ENCODE data around the gene LOXL1.

The LOXL1 gene

DNA sequence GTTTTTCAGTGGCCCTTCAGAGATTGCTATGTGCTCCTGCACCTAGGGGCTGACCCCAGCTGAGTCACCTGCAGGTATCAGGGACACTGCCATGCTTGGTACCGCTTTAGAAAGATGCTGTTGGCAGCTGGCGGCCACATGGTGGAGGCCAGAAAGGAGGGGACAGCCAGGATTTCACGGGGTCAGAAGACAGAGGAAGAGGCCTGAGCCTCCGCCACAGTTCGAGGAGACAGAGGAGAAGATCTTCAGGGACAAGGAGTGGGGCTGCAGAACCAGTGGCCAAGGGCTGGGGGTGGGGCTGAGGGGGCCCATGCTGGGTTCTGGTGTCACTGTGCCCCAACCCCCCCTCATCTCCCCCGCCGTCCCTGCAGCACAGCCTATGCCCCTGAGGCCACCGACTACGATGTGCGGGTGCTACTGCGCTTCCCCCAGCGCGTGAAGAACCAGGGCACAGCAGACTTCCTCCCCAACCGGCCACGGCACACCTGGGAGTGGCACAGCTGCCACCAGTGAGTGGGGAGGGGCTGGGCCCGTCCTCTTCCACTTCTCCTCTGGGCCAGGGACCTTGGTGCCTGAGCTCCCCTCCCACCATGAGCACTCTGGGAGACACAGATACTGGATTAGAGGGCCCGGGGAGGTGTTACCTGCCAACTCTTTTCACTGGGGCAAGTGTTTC lies 19.9 kb downstream of the LOXL1 start:
- no peak overlapping the region for H3K9ac ChIP-seq (ENCODE audit: low read depth, low read length)
- no peak overlapping the region for H3K4me3 ChIP-seq (ENCODE audit: low read depth, low read length)
- no peaks in the 10 kb centered on the region for H3K36me3 ChIP-seq (ENCODE audit: control insufficient read depth, insufficient read depth, low read length)
- H3K27me3 ChIP-seq (ENCODE audit: control insufficient read depth, insufficient read depth, low read length): no peaks in the 10 kb centered on the region
- no peaks in the 10 kb centered on the region for H3K4me1 ChIP-seq (ENCODE audit: control insufficient read depth, insufficient read depth, low read length)
- no peaks in the 10 kb centered on the region for H3K9me3 ChIP-seq (ENCODE audit: control insufficient read depth, insufficient read depth, low read length)

DNA sequence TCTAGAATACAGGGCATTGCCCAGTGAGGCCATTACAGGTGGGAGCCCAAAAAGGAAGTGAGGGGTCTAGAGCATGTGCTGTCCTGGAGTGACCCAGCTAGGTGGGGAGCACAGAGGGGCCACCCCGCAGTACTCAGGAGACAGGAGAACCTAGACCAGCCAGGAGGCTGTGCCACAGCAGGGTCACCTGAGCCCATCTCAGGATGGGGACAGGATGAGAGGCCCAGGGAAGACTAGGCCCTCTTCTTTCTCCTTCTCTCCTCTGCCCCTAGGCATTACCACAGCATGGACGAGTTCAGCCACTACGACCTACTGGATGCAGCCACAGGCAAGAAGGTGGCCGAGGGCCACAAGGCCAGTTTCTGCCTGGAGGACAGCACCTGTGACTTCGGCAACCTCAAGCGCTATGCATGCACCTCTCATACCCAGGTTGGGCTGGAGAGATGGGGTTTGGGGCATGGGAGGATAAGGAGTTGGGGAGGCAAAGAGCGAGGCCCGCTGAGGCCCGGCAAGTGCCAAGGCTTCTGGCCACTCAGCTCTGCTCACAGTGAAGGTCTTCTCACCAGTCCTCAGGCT lies 20.6 kb downstream of the LOXL1 start:
- no peak overlapping the region for H3K4me3 ChIP-seq (ENCODE audit: low read depth, low read length)
- H3K4me1 ChIP-seq (ENCODE audit: control insufficient read depth, insufficient read depth, low read length): peaks cover 7% of the 10 kb centered on the region
- no peaks in the 10 kb centered on the region for H3K9me3 ChIP-seq (ENCODE audit: control insufficient read depth, insufficient read depth, low read length)
- H3K27me3 ChIP-seq (ENCODE audit: control insufficient read depth, insufficient read depth, low read length): no peaks in the 10 kb centered on the region
- no peak overlapping the region for H3K9ac ChIP-seq (ENCODE audit: low read depth, low read length)
- no peaks in the 10 kb centered on the region for H3K36me3 ChIP-seq (ENCODE audit: control insufficient read depth, insufficient read depth, low read length)

DNA sequence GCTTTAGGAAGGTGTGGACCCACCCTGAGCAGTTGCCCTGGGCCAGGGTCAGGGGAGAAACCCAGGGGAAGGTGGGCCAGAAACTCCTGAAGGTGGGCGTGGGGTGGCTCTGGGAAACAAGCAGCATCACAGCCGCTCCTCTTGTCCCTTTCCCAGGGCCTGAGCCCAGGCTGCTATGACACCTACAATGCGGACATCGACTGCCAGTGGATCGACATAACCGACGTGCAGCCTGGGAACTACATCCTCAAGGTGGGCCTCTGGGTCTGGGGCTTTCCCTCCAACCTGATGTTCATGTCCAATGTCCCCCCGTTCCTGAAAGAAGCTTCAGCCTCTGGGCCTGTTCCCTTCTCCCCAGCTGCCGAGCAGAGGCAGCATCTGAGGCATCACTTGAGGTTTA lies 21.4 kb downstream of the LOXL1 start:
- Histone ChIP-seq H3K27me3 (ENCODE audit: control insufficient read depth, insufficient read depth, low read length) (no peaks in the 10 kb centered on the region), H3K9me3 (ENCODE audit: control insufficient read depth, insufficient read depth, low read length) (no peaks in the 10 kb centered on the region), H3K36me3 (ENCODE audit: control insufficient read depth, insufficient read depth, low read length) (no peaks in the 10 kb centered on the region), H3K9ac (ENCODE audit: low read depth, low read length) (no peak overlapping the region), H3K4me1 (ENCODE audit: control insufficient read depth, insufficient read depth, low read length) (peaks cover 7% of the 10 kb centered on the region), H3K4me3 (ENCODE audit: low read depth, low read length) (no peak overlapping the region)

DNA sequence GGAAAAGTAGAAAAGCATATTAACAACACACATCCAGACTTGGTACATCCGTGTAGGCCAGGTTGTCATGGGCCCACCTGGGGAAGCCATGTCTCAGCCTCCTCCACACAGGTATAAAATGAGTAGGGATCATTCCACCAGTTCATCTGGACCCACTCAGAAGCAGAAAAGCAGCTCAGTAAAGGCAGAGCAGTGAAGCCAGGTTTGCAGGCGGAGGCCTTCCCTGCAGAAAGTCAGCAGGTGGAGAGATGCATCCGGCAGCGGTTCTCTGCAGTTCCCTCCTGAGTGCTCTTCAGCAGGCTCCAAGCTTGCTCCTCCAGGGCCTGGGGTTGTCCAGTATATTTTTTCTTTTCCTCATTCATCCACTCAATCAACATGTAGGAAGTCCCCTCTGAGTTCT lies 22.1 kb downstream of the LOXL1 start:
- H3K36me3 ChIP-seq (ENCODE audit: control insufficient read depth, insufficient read depth, low read length): no peaks in the 10 kb centered on the region
- peaks cover 8% of the 10 kb centered on the region for H3K4me1 ChIP-seq (ENCODE audit: control insufficient read depth, insufficient read depth, low read length)

DNA sequence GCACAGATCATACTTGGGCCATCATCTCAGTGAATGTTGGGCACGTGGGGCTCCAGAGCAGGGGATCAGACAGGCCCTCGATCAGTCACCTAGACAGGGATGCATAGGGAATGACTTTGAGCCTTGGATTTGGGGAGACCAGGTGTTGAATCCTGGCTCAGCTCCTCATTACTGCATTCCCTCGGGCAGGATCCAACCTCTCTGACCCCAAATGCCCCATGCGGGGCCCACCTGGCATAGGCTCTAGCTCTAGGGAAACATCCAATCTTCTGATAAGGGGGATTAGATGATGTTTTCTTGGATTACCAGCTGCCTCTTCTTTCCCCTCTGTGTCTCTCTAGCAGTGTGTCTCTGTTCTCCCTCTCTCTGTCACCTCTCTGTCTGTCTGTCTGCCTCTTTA lies 22.7 kb downstream of the LOXL1 start:
- H3K9ac ChIP-seq (ENCODE audit: low read depth, low read length): no peak overlapping the region
- H3K9me3 ChIP-seq (ENCODE audit: control insufficient read depth, insufficient read depth, low read length): no peaks in the 10 kb centered on the region
- H3K36me3 ChIP-seq (ENCODE audit: control insufficient read depth, insufficient read depth, low read length): no peaks in the 10 kb centered on the region
- H3K27me3 ChIP-seq (ENCODE audit: control insufficient read depth, insufficient read depth, low read length): no peaks in the 10 kb centered on the region
- peaks cover 9% of the 10 kb centered on the region for H3K4me1 ChIP-seq (ENCODE audit: control insufficient read depth, insufficient read depth, low read length)
- H3K4me3 ChIP-seq (ENCODE audit: low read depth, low read length): no peak overlapping the region

More for the DNA sequence above, 22.1 kb downstream of the LOXL1 start:
- Histone ChIP-seq H3K9ac (ENCODE audit: low read depth, low read length) (no peak overlapping the region), H3K27me3 (ENCODE audit: control insufficient read depth, insufficient read depth, low read length) (no peaks in the 10 kb centered on the region), H3K9me3 (ENCODE audit: control insufficient read depth, insufficient read depth, low read length) (no peaks in the 10 kb centered on the region), H3K4me3 (ENCODE audit: low read depth, low read length) (no peak overlapping the region)

DNA sequence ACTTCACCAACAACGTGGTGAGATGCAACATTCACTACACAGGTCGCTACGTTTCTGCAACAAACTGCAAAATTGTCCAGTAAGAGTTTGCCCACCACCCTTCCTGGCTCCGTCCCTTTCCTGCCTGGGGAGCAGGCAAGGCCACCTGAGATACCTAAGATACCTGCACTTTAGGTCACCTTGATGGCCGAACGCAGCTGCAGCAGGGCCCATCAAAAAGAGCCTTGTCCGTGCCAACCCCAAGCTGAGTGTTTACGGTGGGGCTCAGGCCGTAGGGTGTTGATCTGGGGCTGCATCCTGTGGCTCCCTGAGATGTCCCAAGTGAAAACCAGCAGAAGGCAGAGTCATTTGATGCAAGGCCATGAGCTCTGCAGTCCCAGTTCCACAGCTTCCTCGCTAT lies 23.2 kb downstream of the LOXL1 start:
- Histone ChIP-seq H3K9me3 (ENCODE audit: control insufficient read depth, insufficient read depth, low read length) (no peaks in the 10 kb centered on the region), H3K36me3 (ENCODE audit: control insufficient read depth, insufficient read depth, low read length) (no peaks in the 10 kb centered on the region), H3K4me3 (ENCODE audit: low read depth, low read length) (no peak overlapping the region), H3K27me3 (ENCODE audit: control insufficient read depth, insufficient read depth, low read length) (no peaks in the 10 kb centered on the region), H3K9ac (ENCODE audit: low read depth, low read length) (no peak overlapping the region), H3K4me1 (ENCODE audit: control insufficient read depth, insufficient read depth, low read length) (peaks cover 9% of the 10 kb centered on the region)

DNA sequence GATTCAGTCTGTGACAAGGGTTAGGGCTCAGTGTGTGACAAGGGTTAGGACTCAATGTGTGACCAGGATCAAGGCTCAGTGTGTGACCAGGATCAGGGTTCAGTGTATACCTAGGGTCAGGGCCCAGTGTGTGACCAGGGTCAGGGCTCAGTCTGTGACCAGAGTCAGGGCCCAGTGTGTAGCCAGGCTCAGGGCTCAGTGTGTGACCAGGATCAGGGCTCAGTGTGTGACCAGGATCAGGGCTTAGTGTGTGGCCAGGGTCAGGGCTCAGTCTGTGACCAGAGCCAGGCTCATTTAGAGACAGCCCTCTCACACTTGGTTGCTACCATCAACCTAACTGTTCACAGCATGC lies 24.2 kb downstream of the LOXL1 start:
- peaks cover 9% of the 10 kb centered on the region for H3K4me1 ChIP-seq (ENCODE audit: control insufficient read depth, insufficient read depth, low read length)
- no peak overlapping the region for H3K9ac ChIP-seq (ENCODE audit: low read depth, low read length)
- H3K27me3 ChIP-seq (ENCODE audit: control insufficient read depth, insufficient read depth, low read length): no peaks in the 10 kb centered on the region

DNA sequence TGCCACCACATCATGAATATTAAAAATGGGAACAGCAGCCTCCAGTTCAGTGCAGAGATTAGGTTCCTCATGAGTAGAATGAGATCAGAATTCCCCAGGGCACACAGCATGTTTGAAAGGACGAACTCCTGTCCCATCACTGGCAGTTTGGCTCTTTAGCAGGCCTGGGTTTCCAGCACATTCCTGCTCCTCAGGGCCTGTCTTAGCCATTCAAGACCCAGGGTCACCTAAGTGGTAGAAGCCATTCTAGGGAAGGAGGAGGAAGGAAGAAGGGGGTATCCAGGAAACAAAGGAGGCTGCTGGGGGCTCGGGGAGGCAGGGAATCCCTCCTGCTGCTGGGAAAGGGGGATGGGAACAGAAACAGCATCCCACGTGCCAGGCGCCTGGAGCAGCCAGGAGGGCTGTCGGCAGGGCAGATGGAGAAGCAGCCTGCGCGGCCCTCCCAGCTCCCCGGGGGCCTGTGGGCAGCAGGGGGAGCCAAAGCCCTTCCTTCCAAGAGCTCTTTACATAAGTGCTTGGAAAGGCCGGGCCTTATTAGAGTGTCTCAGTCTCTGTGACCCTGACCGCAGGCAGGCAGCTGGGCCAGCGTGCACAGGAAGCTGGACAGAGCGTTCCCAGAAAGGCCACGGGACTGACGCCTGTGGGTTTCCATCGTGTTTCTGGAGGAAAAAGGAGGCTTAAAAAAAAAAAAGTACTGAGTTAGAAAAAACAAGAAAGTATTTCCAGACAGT lies 24.7 kb downstream of the LOXL1 start:
- H3K27me3 ChIP-seq (ENCODE audit: control insufficient read depth, insufficient read depth, low read length): no peaks in the 10 kb centered on the region
- no peak overlapping the region for H3K4me3 ChIP-seq (ENCODE audit: low read depth, low read length)
- H3K9me3 ChIP-seq (ENCODE audit: control insufficient read depth, insufficient read depth, low read length): no peaks in the 10 kb centered on the region
- H3K9ac ChIP-seq (ENCODE audit: low read depth, low read length): peak overlapping the region; percentile 60
- H3K36me3 ChIP-seq (ENCODE audit: control insufficient read depth, insufficient read depth, low read length): no peaks in the 10 kb centered on the region
- H3K4me1 ChIP-seq (ENCODE audit: control insufficient read depth, insufficient read depth, low read length): peaks cover 9% of the 10 kb centered on the region

More for the DNA sequence above, 24.2 kb downstream of the LOXL1 start:
- H3K4me3 ChIP-seq (ENCODE audit: low read depth, low read length): no peak overlapping the region
- H3K36me3 ChIP-seq (ENCODE audit: control insufficient read depth, insufficient read depth, low read length): no peaks in the 10 kb centered on the region
- H3K9me3 ChIP-seq (ENCODE audit: control insufficient read depth, insufficient read depth, low read length): no peaks in the 10 kb centered on the region

DNA sequence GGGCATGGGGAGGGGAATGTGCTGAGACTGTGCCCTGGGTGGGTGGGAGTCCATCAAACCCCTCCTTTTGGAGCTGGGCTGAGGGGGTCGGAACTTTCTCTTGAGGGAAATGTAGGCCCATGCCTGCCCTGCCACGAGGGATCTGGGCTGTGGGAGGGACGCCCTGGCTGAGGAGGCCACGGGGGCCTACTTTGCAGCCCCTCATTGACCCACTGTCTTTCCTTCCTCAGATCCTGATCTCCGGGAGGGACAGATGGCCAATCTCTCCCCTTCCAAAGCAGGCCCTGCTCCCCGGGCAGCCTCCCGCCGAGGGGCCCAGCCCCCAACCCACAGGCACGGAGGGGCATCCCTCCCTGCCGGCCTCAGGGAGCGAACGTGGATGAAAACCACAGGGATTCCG lies 25.3 kb downstream of the LOXL1 start:
- Histone ChIP-seq H3K36me3 (ENCODE audit: control insufficient read depth, insufficient read depth, low read length) (no peaks in the 10 kb centered on the region), H3K4me1 (ENCODE audit: control insufficient read depth, insufficient read depth, low read length) (peaks cover 9% of the 10 kb centered on the region), H3K27me3 (ENCODE audit: control insufficient read depth, insufficient read depth, low read length) (no peaks in the 10 kb centered on the region), H3K9me3 (ENCODE audit: control insufficient read depth, insufficient read depth, low read length) (no peaks in the 10 kb centered on the region), H3K9ac (ENCODE audit: low read depth, low read length) (peak overlapping the region; percentile 60), H3K4me3 (ENCODE audit: low read depth, low read length) (no peak overlapping the region)

DNA sequence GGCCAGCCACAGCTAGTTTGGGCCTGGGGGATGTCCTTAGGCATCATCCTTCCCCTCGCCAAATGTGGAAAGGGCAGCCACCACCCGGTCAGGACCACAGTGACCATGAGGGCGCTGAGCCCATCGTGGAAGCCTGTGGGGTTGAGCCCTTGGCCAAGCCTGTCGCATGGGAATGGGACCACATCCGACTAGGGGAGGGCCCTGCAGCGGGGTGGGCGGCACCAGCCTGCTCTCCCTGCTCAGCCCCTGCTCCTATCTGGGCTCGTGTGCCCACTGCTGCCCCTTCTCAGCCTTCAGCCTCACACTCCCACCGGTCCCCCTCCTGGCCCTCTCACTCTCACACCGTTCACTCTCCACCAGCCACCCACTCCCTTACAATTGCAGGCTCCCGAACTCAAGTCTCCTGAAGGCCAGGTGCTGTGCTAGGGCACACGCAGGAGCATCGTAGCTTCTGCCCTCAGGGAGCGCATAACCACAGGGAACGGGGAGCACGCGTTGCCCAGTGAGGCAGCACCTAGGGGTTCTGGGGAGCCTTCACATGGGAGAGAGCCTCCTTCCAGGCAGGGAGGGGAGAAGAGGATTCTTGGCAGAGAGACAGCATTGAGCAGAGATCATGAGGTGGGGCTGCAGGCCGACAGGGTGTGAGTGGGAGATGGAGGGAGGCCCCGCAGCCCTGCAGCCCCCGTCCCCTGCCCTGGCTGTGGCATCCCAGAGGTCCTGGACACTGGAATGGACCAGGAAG lies 26.1 kb downstream of the LOXL1 start:
- no peak overlapping the region for H3K9ac ChIP-seq (ENCODE audit: low read depth, low read length)
- H3K36me3 ChIP-seq (ENCODE audit: control insufficient read depth, insufficient read depth, low read length): no peaks in the 10 kb centered on the region
- no peaks in the 10 kb centered on the region for H3K27me3 ChIP-seq (ENCODE audit: control insufficient read depth, insufficient read depth, low read length)
- H3K4me3 ChIP-seq (ENCODE audit: low read depth, low read length): no peak overlapping the region
- H3K9me3 ChIP-seq (ENCODE audit: control insufficient read depth, insufficient read depth, low read length): no peaks in the 10 kb centered on the region
- H3K4me1 ChIP-seq (ENCODE audit: control insufficient read depth, insufficient read depth, low read length): peaks cover 9% of the 10 kb centered on the region

DNA sequence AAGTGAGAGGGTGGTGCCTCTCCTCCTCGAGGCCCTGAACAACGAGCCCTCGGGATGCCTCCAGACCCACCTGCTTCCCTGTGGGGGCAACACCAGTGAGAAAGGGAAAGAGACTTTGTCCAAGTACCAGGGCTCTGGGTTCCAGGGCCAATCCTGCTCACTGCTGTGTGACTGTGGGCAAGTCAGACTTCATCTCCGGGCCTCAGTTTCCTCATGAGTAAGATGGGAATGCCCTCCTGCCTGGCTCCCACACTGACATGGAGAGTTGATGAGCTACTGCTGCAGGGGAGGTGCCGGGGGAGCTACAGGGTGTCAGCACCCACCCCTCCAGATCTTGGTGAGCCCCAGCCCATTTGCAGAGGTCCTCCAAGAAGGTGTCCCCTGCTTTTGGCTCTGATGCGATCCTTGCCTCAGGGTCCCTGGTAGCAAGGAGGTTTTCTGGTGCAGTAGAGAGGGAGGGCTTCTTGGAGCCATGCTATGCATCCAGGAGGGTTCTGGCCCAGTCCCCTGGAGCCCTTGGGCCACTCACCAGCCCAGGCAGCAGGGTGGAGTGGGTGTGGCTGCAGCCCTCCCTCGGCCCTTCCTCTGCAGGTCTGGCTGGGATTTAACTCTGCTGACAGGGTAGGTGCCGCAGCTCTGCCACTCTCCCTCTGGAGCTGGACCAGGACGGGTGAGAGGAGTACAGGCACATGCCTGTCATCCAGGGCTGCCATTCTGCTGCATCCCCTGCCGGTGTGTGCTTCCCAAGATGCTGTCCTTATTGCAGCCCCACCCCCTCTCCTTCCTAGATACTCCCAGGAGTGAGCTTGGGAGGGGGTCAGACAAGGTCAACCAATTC lies 26.9 kb downstream of the LOXL1 start:
- Histone ChIP-seq H3K36me3 (ENCODE audit: control insufficient read depth, insufficient read depth, low read length) (no peaks in the 10 kb centered on the region), H3K4me1 (ENCODE audit: control insufficient read depth, insufficient read depth, low read length) (peaks cover 9% of the 10 kb centered on the region), H3K9me3 (ENCODE audit: control insufficient read depth, insufficient read depth, low read length) (no peaks in the 10 kb centered on the region), H3K27me3 (ENCODE audit: control insufficient read depth, insufficient read depth, low read length) (no peaks in the 10 kb centered on the region), H3K4me3 (ENCODE audit: low read depth, low read length) (no peak overlapping the region), H3K9ac (ENCODE audit: low read depth, low read length) (no peak overlapping the region)
